LNCAP (cell line): ENCODE measurements around the gene HSD17B8.

Source experiments
- CTCF ChIP-seq: fragments of 450-650 bp; IDR thresholded peaks from 2 replicates; pipeline ENCODE4 v1.5.1; 2017; ENCODE audit warnings: mild to moderate bottlenecking

The HSD17B8 gene

GRCh38 chr6:33215271-33216116 lies 11.0 kb downstream of the HSD17B8 start:
- no peak for TF ChIP-seq CTCF

DNA sequence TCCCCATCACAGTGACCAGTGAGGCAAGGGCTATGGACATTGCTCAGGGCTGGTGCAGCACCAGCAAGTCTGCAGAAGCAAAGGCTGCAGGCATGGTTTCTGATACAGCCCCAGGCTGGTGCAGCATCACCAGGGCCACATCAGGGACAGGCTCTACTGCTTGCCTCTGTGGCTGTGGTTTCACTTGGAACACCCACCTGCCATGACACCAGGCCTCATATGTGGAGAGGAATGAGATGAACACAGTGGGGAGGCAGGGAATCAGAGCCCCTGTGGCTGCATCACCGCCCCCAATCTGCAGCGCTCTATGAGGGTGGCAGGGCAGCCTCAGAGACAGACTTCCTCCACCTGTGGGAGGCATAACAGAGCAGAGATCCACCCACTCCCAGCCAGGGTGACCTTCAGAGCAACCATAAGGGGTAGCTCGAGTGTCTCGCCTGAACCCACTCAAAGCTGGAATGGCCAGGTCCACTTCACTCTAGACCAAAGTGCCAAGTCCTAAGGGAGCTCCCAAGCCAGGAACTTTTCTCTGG lies 11.7 kb downstream of the HSD17B8 start:
- TF ChIP-seq CTCF, result no peak

GRCh38 chr6:33217246-33217645 lies 12.8 kb downstream of the HSD17B8 start:
- TF ChIP-seq CTCF, result no peak

DNA sequence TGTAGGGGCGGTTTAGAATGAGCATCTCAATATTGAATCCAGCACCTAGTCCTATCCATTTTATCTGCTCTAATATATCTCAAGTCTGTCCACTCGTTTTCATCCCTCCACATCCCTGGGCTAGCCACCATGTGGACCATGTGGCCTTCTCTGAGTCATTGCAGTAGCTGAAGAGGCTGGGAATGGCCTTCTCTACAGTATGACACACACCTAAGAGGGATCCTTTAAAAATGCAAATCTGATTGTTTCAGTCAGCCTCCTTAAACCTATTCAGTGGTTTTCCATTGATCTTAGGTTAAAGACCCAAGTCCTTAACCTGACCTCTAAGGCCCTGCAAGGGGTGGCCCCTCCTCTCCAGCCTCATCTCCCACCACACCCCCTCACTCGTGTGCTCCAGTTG lies 13.2 kb downstream of the HSD17B8 start:
- no peak for TF ChIP-seq CTCF

- no peak for TF ChIP-seq CTCF
Observed at GRCh38 chr6:33235221-33235634, 30.8 kb downstream of the HSD17B8 start.

DNA sequence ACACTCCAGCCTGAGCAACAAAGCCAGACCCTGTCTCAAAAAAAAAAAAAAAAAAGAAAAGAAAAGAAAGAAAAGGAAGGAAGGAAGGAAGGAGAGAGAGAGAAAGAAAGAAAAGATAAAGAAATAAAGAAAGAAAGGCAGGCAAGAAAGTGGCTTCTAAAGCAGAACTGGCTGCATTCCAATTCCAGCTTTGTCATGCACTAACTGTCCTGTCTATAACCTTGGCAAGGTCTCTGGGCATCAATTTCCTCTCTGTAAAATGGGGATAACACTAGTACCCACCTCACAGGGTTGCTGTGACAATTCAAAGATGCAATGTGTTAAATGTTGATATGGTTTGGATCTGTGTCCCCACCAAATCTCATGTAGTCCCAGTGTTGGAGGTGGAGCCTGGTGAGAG lies 31.9 kb downstream of the HSD17B8 start:
- TF ChIP-seq CTCF, result no peak

DNA sequence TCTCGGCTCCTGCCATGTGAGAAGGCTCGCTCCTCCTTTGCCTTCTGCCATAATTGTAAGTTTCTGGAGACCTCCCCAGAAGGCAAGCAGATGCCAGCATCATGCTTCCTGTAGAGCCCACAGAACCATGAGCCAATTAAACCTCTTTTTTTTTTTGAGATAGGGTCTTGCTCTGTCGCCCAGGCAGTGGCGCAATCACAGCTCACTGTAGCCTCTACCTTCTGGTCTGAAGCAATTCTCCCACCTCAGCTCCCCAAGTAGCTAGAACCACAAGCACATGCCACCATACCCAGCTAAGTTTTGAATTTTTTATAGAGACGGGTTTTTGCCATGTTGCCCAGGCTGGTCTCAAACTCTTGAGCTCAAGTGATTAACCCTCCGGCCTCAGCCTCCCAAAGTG lies 32.4 kb downstream of the HSD17B8 start:
- TF ChIP-seq CTCF, result no peak
